Measurements from ENCODE around the gene C12orf42.

Gene C12orf42

DNA sequence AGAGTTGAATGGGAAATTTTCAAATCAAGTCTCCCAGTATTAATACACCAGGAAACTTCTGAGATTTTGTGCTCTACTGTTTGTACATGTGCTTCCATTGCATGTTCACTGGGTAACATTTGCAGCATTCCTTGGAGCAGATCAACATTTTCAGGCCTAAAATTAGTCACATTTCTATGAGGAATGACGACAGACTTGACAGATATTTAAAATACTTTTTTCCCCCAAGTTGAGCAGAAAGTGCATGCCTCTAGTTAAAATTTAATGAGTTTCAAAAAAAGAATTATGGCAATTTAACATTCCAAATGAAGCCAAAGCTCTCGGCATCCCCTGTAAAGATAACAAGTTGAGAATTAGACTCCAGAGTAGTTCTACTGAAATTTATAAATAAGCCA, 72.3 kb downstream of the C12orf42 start:
- DNase-seq = no peak

DNA sequence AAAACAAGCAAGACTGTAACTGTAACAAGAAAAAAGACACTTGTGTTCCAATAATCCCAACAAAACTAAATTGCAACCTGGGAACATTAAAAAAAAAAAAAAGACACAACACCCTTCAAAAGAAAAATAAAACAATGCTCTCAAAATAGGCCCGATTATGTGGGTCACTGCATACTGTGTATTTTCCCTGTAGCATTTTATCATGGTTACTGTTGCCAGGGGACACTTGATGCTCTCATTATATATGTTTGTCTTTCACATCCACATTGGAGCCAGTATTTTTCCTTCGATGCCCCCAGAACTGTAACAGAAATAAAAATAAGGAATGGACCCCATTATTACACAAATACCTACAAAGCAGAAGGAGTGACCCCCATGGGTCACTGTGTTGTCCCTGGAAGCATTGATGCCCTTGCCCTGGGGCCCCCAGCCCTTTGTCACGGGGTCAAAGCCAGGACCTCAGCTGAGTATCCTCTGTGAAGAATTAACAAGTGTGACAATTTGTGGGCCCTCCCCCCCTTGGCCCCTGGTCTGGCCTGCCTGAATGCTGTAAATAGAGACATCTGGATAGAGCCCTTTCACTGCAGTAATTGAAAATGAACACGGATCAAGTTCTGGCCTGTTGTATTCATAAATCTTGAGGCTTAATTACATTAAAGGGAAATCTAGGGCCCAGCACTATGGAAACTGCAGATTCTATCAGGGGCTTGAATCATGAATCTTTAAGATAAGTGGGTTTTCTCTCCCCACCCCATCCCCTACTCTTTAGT, 72.8 kb downstream of the C12orf42 start:
- peak; percentile 96 for DNase-seq

DNA sequence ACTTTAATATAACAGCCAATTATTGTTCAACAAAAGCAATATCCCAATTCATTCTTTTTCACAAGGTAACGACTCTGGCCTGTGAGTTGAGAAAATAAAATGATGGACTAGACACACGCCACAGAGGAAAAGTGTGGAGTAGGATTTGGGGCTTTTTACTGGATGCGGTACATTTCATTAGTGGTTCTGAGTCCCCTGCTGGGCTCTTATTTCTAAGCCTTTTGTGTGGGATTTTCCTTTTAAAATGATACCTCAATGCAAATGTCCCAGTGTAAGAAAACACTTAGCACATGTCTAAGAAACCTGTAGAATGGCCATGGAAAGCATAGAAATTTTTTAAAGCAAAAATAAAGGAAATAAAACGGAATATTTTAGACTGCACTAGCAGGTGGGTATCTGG, 73.4 kb downstream of the C12orf42 start:
- DNase-seq = peak; percentile 71

DNA sequence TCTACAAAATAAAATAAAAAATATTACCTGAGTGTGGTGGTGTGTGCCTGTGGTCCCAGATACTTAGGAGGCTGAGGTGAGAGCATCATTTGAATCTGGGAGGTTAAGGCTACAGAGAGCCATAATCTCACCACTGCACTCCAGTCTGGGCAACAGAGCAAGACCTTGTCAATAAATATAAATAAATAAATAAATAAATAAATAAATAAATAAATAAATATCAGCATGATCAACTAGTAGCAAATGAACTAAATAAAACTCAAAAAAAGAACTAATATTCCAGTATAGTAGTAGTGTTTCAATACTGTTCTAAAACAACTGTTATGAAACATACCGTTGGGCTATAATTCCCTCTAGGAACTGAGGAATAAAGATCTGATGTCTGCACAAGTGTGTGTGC, 74.4 kb downstream of the C12orf42 start:
- DNase-seq = no peak

DNA sequence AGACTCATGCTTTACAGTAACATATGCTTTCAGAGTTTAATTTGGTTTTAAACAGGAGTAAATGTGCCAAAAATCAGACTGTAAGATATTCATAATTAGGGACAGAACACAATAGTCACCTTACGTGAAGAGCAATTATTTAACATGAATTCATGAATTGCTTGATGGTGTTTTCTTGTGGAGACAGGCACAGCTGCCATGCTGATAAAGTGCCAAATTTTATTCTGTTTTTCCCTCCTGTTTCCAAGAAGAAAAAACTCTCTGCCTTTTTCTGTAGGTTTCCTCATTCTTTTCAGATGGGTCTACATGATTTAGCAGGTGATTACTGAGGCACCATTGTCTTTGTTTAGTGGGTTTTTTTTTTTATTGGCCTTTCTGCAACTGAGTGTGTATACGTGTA, 80.1 kb downstream of the C12orf42 start:
- no peak for DNase-seq

DNA sequence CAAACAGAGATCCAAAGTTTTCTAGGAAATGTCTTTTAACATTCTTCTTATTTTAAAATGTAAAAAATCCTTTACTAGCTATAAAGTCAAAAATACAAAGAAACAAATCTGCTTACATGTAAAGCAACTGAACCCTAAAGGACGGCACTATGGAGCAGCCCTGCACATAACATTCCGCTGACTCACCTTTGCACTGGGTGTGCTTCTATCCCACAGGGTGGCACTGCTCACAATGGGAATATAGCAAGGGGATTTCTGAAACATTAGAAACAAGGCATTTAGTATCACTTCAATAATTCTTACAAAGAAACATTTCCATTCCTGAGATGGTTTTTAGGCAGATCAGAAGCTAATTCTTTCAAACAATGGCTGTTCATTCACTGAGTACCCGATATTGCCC, 94.3 kb downstream of the C12orf42 start:
- peak; percentile 80 for DNase-seq

DNA sequence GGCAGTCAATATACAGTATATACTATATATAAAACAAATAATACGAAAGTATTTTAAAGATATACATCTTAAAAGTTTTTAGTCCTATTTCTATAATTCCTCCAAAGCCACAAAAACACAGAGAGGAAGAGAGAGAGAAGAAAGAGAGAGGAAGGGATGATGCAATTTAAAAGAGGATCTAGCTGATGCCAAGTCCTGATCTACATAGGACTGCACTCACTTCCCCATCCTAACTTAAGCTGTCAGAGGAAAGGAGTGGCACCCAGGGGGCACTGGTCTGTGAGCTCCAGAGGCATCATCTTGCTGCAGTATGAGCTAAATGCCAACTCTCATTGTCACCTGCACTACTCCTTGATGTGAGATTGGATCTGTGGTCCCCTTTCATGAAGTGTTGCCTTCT, 95.8 kb downstream of the C12orf42 start:
- peak; percentile 35 for DNase-seq

DNA sequence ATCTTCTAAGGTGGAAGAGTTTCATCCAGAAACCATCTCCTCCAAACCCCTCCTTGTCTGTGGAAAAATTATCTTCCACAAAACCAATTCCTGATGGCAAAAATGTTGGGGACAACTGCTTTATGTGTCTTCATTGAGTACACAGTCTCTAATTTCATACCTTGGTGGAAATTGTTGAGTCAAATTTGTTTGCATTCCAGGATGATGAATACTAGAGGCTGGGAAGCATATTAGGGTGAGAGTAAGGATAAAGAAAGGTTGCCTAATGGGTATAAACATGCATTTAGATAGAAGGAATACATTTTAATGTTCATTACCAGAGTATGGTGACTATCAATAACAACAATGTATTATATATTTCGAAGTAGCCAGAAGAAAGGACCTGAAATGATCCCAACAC, 98.2 kb downstream of the C12orf42 start:
- DNase-seq = peak; percentile 96

DNA sequence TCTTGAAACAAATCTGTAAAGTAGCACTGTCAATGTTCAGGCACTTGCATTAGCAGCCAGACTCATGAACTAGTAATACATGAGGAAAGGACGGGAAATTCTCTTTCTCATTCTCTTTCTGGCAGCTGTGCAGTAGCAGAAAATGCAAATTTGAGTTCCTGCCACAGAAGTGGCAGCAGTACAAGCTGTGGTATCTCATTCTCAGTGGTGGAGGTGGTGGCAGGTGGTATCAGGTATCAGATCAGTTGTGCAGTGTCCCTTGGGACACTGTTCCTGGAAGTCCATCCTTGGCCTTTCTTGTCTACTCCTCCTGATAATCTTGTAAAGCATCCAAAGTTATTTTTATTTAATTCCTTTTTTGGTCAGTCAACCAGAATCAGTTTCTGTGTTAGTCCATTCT, 103.0 kb downstream of the C12orf42 start:
- peak; percentile 33 for DNase-seq

DNA sequence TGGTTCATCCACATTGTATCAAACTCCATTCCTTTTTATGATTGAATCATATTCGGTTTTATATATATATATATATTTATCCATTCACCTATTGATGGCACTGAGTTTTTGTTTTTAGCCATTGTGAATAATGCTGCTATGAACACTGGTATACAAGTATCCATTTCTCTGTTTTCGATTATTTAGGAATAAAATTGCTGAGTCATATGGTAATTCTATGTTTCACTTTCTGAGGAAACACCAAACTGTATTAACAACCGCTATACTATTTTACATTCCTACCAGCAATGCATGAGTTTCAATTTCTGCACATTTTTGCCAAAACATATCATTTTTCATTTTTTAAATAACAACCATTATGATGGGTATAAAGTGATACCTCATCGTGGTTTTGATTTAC, 104.7 kb downstream of the C12orf42 start:
- DNase-seq = no peak

DNA sequence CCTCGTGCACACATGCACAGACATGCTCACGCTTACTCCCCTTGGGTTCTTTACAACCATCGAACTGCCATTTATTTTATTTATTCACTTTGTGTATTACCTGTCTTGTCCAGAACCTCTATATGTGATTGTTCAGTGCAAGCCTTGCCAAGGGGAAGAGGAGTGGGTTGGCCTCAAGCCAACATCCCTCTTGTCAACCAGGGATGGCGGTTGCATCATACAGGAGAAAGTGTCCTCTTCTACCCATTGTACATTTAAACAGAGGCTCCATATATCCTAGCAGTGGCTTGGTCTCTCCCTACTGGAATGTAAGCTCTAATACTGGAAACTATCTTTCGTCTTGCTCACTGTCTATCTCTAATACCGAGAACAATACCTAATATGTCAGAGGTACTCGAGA, 108.4 kb downstream of the C12orf42 start:
- peak; percentile 45 for DNase-seq

DNA sequence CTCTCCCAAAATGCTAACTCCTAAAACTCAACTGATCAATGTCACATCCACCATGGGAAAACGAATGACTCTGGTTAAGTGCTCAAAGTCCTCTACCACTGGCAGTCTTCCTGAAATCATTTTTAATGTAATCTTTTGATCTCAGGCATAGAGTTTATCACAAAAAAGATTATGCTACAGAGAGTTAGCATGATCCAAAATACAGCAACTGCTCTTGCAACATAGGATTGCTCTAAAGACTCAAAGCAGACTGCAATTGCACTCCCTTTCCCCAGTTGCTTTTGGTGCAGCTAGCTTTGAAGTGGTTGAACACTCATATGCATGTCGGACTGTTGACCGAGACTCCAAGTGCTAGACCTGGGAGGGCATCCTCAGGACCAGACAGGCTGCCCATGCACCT, 109.3 kb downstream of the C12orf42 start:
- DNase-seq = no peak

DNA sequence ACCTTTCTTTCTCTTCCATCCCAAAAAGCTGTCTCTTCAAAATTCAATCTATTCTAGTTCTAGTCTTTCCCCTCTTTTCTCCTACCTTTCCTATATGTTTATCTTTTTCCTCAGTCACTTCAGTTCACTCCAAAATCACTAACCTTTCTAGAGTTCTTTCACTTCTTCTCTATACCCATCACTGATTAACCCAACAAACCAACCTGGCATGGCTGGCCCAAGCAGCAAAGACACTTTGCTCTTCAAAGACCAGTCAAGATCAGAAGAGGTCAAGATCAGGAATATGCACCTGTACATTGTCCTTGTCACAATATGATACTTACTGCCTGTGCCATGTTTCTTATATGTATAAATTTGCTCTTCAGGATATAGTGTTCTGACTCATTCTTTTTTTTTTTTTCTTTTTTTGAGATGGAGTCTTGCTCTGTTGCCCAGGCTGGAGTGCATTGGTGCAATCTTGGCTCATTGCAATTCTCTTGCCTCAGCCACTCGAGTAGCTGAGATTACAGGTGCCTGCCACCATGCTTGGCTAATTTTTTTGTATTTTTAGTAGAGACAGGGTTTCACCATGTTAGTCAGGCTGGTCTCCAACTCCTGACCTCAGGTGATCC, 112.9 kb downstream of the C12orf42 start:
- no peak for DNase-seq

DNA sequence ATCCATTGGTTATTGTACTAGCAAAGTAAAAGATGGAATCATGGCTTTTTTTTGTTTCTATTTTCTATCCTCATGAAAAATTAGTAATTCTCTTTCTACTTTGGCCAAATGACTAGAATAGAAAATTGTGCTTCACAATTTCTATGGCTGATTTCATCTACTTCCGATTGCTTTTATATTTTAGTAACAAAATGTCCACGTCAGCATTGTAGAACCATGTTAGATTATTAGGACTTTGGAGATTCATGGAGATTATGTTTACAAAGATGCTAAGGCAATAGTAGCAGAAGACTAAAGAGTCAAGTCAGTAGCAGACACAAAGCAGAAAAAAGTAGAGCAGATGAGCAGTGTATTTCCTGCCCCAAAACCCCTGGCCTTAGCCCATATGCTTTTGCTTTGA, 113.6 kb downstream of the C12orf42 start:
- no peak for DNase-seq

DNA sequence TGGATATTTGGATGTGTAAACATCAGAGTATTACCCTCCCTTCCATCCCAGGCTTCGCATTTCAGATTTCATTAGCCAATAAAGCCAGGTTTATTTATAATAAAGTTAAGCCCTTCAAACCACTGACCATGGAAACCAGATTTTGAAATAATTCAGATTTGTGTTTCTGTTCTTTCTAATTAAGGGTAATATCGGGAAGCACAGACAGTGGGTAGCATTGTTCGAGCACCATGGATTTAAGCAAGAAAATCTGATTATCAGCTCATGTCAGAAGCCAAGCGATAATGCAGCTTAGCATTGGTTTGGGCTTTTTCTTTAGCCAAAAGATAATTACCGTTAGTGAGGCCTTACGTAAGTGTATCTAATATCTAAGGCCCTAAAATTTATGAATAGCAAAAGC, 116.1 kb downstream of the C12orf42 start:
- no peak for DNase-seq

DNA sequence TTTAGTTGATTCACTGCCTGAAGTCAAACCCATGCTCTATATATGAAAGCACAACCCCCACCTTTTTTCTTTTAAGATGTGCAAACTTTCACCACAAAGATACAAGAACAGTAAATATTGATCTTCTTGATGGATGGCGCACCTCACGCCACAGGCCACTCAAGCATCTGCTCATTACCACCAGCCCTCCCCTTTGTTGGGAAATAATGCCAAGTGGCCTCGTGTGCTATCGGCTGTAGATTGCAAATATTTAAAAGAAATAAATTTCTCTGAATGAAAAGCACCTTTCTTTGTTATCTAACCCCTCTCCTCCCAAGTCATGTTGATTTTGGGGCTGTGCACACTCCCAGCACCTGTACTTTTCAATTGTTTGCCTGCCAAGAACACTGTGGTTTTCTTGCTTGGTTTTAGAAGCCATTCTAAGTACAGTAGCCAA, 122.7 kb downstream of the C12orf42 start:
- DNase-seq = peak; percentile 99

DNA sequence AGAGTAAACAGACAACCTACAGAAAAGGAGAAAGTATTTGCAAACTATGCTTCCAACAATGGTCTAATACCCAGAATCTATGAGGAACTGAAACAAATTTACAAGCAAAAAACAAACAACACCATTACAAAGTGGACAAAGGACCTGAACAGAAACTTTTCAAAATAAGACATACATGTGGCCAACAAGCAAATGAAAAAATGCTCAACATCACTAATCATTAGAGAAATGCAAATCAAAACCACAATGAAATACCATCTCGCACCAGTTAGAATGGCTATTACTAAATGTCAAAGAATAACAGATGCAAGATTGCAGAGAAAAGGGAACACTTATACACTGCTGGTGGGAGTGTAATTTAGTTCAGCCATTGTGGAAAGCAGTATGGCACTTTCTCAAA, 125.8 kb downstream of the C12orf42 start:
- DNase-seq = no peak

DNA sequence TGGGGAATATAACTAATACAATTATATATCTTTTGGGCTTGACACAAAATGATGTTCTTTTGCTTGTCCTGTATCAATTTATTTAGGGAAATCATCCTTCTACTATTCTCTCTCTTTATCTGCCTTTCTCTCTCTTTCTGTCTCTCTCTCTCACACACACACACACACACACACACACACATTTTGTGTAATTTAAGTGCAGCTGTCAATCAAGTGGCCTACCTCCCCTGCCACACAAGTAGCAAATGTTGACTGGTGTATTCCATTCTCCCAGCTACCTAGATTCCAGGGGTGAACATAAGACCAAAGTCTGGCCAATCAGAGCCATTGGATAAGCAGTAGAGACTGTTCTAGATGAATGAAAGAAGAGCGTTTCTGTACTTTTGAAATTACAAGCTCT, 127.6 kb downstream of the C12orf42 start:
- DNase-seq = no peak

DNA sequence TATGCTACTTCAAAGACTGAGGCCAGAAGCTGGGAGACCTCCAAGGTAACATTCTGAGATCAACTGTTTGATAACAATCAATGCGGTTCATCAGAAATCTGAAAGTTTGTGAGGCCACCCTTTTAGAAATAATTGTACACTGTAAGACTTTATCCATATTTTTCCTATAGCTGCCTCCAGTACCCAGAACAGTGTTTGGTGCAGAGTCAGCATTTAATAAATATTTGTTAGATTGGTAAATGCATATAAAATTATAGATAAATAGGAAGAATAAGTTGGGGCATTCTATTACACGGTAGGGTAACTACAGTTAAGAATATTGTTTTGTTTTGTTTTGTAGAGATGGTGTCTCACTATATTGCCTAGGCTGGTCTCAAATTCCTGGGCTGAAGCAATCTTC, 141.4 kb downstream of the C12orf42 start:
- DNase-seq = no peak

DNA sequence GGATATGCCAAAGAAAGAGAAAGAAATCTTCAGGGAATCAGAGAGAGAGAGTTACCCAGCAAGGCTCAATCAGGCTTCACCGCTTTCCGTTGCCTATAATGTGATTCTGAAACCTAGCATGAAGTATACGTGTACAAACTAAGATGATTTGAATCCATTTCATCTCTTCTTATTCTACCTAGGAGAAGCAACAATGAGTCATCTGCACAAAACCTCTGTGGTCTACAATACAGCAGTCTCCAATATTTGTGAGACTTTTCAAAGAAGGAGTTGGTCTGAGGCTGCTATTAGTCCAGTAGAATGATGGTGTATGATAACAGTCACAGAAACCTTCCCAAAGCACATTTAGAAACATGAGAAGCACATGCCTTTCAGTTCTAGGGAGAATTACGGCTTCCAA, 141.9 kb downstream of the C12orf42 start:
- no peak for DNase-seq

DNA sequence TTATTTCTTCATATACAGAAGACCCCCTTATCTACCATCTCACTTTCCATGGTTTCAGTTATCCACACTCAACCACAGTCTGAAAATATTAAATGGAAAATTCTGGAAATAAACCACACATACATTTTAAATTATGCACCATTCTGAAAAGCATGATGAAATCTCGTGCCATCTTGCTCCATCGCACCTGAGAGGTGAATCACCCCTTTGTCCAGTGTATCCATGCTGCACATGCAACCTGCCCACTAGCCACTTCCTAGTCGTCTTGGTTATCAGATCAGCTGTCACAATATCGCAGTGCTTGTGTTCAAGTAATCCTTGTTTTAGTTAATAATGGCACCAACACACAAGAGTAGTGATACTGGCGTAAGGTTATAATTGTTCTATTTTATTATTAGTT, 145.7 kb downstream of the C12orf42 start:
- no peak for DNase-seq

DNA sequence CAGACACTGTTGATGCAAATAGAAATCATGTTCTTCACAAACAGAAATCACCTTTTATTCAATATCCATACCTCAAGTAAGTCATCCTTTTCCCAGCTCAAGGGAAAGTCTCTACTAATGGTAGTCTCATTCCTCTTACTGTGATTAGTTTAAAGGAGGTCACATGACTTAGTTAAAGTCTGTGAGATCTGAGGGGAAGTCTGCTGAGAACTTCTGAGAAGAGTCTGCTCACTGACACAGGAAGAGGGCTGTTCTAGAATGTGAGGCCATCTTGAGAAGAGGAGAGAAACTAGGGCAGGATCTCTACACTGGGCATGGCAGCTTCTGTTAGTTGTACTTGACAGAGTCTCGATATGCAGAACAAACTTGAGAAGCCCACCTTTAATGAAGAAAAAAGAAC, 146.8 kb downstream of the C12orf42 start:
- no peak for DNase-seq

DNA sequence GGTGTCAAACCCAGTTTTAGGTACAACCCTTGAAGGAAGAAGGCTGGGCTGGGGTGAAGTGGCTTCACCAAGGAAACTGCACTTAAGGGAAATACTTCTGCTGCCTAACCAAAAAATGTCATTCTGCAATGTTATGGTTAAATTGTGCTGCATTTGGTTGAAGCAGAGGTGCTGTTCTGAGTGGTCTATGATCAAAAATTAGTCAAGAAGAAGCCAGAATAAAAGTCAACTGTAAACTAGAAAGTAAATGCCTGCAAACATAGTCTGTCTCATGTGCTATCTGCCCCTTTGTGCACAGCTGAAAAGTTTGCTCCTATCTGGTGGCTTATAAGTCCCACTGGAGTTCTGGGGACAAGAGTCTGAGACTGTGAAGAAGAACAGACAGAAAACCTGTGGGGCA, 158.8 kb downstream of the C12orf42 start:
- no peak for DNase-seq

DNA sequence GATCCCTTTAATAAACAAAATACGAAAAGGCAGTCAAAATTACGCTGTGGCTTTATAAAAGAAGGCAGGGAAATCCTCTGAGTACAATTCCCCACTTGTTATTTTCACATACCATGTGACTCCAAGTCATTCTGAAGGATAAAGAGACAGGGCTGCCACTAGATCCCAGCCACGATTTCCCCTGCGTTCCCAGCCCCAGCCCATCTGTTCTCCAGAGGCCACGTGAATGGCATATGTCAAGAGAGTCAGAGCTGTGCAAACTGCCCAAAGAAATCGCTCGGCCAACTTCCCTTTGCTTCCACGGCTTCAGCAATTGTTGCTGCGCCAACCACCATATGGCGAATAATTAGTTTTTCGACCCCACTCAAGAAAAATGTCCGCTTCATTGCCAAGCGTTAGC, 161.3 kb downstream of the C12orf42 start:
- DNase-seq = no peak

DNA sequence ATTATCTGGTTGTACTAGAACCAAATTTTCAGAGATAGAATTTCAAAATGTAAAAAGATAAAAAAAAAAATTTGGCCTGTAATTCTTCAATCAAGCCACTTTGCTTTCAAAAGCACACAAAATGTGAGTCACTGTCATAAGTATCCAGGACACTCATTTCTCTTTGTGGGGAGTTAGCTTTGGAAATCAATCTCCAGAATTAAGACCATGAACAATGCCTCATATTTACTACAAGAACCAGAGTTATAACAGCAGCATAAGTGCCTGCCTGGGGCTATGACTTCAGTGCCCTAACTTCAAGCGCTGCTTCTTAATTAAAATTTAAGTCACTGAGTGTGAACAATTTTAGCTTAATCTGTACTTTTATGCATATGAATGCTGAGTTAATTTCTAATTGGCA, 162.1 kb downstream of the C12orf42 start:
- peak; percentile 52 for DNase-seq
